GM23338 (cell line): ENCODE measurements around the gene CREB3L4. TPM values are rescaled to one million over a fixed set of nuclear protein-coding genes. Genes with fewer than 3 reads are reported as not detected.

Experiments
- ATAC-seq: fragments of 200-7000 bp; cut with Tn5 transposase; 3 replicates; pipeline ENCODE4 v1.9.1; 2020
- DNase-seq: peaks from one replicate; pipeline ENCODE4 v3.0.0-alpha.2; 2015; ENCODE audit warnings: low spot score
- H2AFZ ChIP-seq: fragments of 200-600 bp; sonication (generic); 2 replicates; pipeline ENCODE4 v1.8.0; 2016; ENCODE audit warnings: antibody characterized with exemption, mild to moderate bottlenecking, moderate library complexity
- H3F3A ChIP-seq: fragments of 200-600 bp; sonication (generic); replicated peaks from 2 replicates; pipeline ENCODE4 v1.8.0; 2017; ENCODE audit warnings: antibody characterized with exemption, mixed run types, low read depth
- H3K27ac ChIP-seq: fragments of 200-600 bp; sonication (generic); 2 replicates; pipeline ENCODE4 v1.6.1; 2016; ENCODE audit warnings: low read depth
- H3K27me3 ChIP-seq: fragments of 200-600 bp; sonication (generic); 2 replicates; pipeline ENCODE4 v1.8.0; 2016; ENCODE audit warnings: mild to moderate bottlenecking, mixed run types, moderate library complexity; ENCODE audit not compliant: insufficient read depth
- H3K36me3 ChIP-seq: fragments of 200-600 bp; sonication (generic); 2 replicates; pipeline ENCODE4 v1.8.0; 2016; ENCODE audit warnings: mild to moderate bottlenecking; ENCODE audit not compliant: insufficient read depth
- H3K4me1 ChIP-seq: fragments of 200-600 bp; sonication (generic); 2 replicates; pipeline ENCODE4 v1.8.0; 2016; ENCODE audit warnings: mild to moderate bottlenecking, moderate library complexity; ENCODE audit not compliant: insufficient read depth
- H3K4me2 ChIP-seq: fragments of 200-600 bp; sonication (generic); 2 replicates; pipeline ENCODE4 v1.7.1; 2017; ENCODE audit warnings: mixed run types
- H3K4me3 ChIP-seq: fragments of 200-600 bp; sonication (generic); 2 replicates; pipeline ENCODE4 v1.6.1; 2016; ENCODE audit warnings: mixed run types
- H3K79me2 ChIP-seq: fragments of 200-600 bp; sonication (generic); replicated peaks from 2 replicates; pipeline ENCODE4 v1.8.0; 2017; ENCODE audit warnings: mild to moderate bottlenecking; ENCODE audit not compliant: insufficient read depth
- H3K9me2 ChIP-seq: fragments of 200-600 bp; sonication (generic); 2 replicates; pipeline ENCODE4 v1.8.0; 2017; ENCODE audit not compliant: insufficient read depth
- H4K20me1 ChIP-seq: fragments of 200-600 bp; sonication (generic); replicated peaks from 2 replicates; pipeline ENCODE4 v1.8.0; 2017; ENCODE audit warnings: mild to moderate bottlenecking; ENCODE audit not compliant: insufficient read depth
- H3K27ac Mint-ChIP-seq: 2 replicates; pipeline ENCODE4 v1.8.0; 2020; ENCODE audit warnings: inconsistent platforms, mild to moderate bottlenecking, moderate library complexity, mixed read lengths
- H3K27me3 Mint-ChIP-seq: 3 replicates; pipeline ENCODE4 v1.8.0; 2022; ENCODE audit warnings: low read depth, mild to moderate bottlenecking, moderate library complexity, mixed read lengths, inconsistent platforms; ENCODE audit not compliant: insufficient read depth, poor library complexity
- H3K36me3 Mint-ChIP-seq: 3 replicates; pipeline ENCODE4 v1.8.0; 2021; ENCODE audit warnings: low read depth, mild to moderate bottlenecking, inconsistent platforms, moderate library complexity, mixed read lengths
- H3K4me1 Mint-ChIP-seq: 3 replicates; pipeline ENCODE4 v1.8.0; 2020; ENCODE audit warnings: mild to moderate bottlenecking, inconsistent platforms, mixed read lengths
- H3K4me3 Mint-ChIP-seq: 3 replicates; pipeline ENCODE4 v1.8.0; 2021; ENCODE audit warnings: moderate library complexity, mild to moderate bottlenecking, inconsistent platforms, mixed read lengths
- H3K9me3 Mint-ChIP-seq: 3 replicates; pipeline ENCODE4 v1.8.0; 2020; ENCODE audit warnings: moderate library complexity, mild to moderate bottlenecking, inconsistent platforms, mixed read lengths
- CREB1 ChIP-seq: fragments of 250-450 bp; sonication (Bioruptor Pico); IDR thresholded peaks from 2 replicates; pipeline ENCODE4 v1.5.0; 2020; ENCODE audit warnings: low read depth, mild to moderate bottlenecking, moderate library complexity
- ETS1 ChIP-seq: IDR thresholded peaks from 2 replicates; pipeline ENCODE4 v1.6.1; 2016; ENCODE audit warnings: antibody characterized with exemption
- EZH2 ChIP-seq: fragments of 200-600 bp; sonication (generic); IDR thresholded peaks from one replicate; pipeline ENCODE4 v1.8.0; 2017; ENCODE audit warnings: antibody characterized with exemption, mild to moderate bottlenecking, low read depth; ENCODE audit not compliant: unreplicated experiment
- EZH2phosphoT487 ChIP-seq: fragments of 200-600 bp; sonication (generic); IDR thresholded peaks from one replicate; pipeline ENCODE4 v1.8.1; 2018; ENCODE audit warnings: antibody characterized with exemption; ENCODE audit not compliant: unreplicated experiment
- JUNB ChIP-seq: IDR thresholded peaks from one replicate; pipeline ENCODE4 v1.6.1; 2016; ENCODE audit warnings: antibody characterized with exemption; ENCODE audit not compliant: unreplicated experiment
- NANOG ChIP-seq: IDR thresholded peaks from 2 replicates; pipeline ENCODE4 v1.6.1; 2016; ENCODE audit warnings: antibody characterized with exemption, borderline replicate concordance
- REST ChIP-seq: IDR thresholded peaks from one replicate; pipeline ENCODE4 v1.6.1; 2018; ENCODE audit warnings: antibody characterized with exemption; ENCODE audit not compliant: unreplicated experiment
- ZNF114 ChIP-seq: fragments of 250-450 bp; sonication (Bioruptor Pico); IDR thresholded peaks from 2 replicates; pipeline ENCODE4 v1.5.0; 2020; ENCODE audit warnings: mild to moderate bottlenecking, moderate library complexity
- ZNF331 ChIP-seq: fragments of 250-450 bp; sonication (Bioruptor Pico); IDR thresholded peaks from 2 replicates; pipeline ENCODE4 v1.5.0; 2020; ENCODE audit warnings: low read depth, mild to moderate bottlenecking, moderate library complexity
- polyA plus RNA-seq: library from polyadenylated mRNA; unstranded; fragments of >200 nt; fragmentation: Nextera tagmentation; extraction: Ambion mirVana; gene quantifications from 2 replicates; pipeline ENCODE4 v1.2.1, GENCODE V29; 2016
- total RNA-seq: library from RNA; depleted of rRNA; stranded (reverse); fragments of >200 nt; shearing (Covaris generic); gene quantifications from 2 replicates; pipeline ENCODE4 v1.2.3, GENCODE V29; 2014
- TF ChIP-seq, protein P1 (sequence below), 2 experiments: fragments of 200-600 bp in 1 of 2; sonication (generic) in 1 of 2; conservative IDR thresholded peaks; 2 replicates each; pipeline versions ENCODE4 v1.5.1 to v1.6.1; 2016 to 2017; ENCODE audit warnings: antibody characterized with exemption in 2 of 2, low read depth in 2 of 2, mild to moderate bottlenecking in 2 of 2, moderate library complexity in 1 of 2

The CREB3L4 gene
- total and polyA plus RNA-seq, 2 experiments from 2014 or later = 19.3 to 26.8 TPM

DNA sequence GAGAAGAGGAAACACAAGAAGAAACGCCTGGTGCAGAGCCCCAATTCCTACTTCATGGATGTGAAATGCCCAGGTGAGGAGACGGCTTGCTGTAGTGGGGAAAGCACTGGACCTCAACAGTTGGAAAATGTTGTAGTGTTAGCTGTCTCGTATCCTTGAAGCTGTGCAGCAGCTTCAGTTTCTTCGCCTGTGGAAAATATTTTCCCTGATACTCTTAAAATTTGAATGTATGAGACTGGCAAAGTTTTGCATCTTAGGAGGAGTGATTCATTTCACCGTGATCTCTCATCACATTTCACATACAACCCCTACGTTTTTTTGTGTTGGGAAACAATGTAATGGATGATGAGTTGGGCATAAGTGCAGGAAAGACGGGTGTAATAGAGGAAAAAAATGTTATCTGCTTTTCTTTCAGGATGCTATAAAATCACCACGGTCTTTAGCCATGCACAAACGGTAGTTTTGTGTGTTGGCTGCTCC, 23.5 kb downstream of the CREB3L4 start:
- peak overlapping the region; percentile 98 for H3K4me3 Mint-ChIP-seq
- no peaks in the 10 kb centered on the region for H3K27me3 ChIP-seq

GRCh38 chr1:153991806-153992205, 24.1 kb downstream of the CREB3L4 start:
- H3K4me3 Mint-ChIP-seq = peak overlapping the region; percentile 98
- H3K4me1 ChIP-seq = peaks cover 17% of the 10 kb centered on the region
- DNase-seq = no peak
- no peak for ATAC-seq
- H3K36me3 ChIP-seq = peaks cover 38% of the 10 kb centered on the region
- peaks cover 21% of the 10 kb centered on the region for H3K27me3 Mint-ChIP-seq
- H3K9me2 ChIP-seq = no peaks in the 10 kb centered on the region
- peaks cover 8% of the 10 kb centered on the region; the same call in 2 of the 3 replicates for H3K9me3 Mint-ChIP-seq
- H2AFZ ChIP-seq = no peak overlapping the region
- H3K79me2 ChIP-seq = peaks cover 23% of the 10 kb centered on the region
- peaks cover 27% of the 10 kb centered on the region for H4K20me1 ChIP-seq
- H3K36me3 Mint-ChIP-seq = peaks cover 60% of the 10 kb centered on the region
- peak overlapping the region; percentile 72 for H3K4me3 ChIP-seq
- peaks cover 20% of the 10 kb centered on the region for H3K4me1 Mint-ChIP-seq
- H3K27ac ChIP-seq = peak overlapping the region; percentile 90
- H3K27ac Mint-ChIP-seq = peak overlapping the region; percentile 99
- peaks cover 39% of the 10 kb centered on the region for H3F3A ChIP-seq
- H3K27me3 ChIP-seq = no peaks in the 10 kb centered on the region
- peak overlapping the region; percentile 100 for H3K4me2 ChIP-seq
- TF ChIP-seq JUNB (no peak), REST (no peak), NANOG (no peak), EZH2phosphoT487 (no peak), ZNF331 (CRISPR knock-in tag) (no peak), EZH2 (no peak), ETS1 (no peak)
- TF ChIP-seq, protein P1, sequence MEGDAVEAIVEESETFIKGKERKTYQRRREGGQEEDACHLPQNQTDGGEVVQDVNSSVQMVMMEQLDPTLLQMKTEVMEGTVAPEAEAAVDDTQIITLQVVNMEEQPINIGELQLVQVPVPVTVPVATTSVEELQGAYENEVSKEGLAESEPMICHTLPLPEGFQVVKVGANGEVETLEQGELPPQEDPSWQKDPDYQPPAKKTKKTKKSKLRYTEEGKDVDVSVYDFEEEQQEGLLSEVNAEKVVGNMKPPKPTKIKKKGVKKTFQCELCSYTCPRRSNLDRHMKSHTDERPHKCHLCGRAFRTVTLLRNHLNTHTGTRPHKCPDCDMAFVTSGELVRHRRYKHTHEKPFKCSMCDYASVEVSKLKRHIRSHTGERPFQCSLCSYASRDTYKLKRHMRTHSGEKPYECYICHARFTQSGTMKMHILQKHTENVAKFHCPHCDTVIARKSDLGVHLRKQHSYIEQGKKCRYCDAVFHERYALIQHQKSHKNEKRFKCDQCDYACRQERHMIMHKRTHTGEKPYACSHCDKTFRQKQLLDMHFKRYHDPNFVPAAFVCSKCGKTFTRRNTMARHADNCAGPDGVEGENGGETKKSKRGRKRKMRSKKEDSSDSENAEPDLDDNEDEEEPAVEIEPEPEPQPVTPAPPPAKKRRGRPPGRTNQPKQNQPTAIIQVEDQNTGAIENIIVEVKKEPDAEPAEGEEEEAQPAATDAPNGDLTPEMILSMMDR (conservative IDR thresholded peaks at IDR 0.05; ENCODE audit: low read depth in 2 of 2) = no peak

More for the DNA sequence above, 23.5 kb downstream of the CREB3L4 start:
- H3K79me2 ChIP-seq = peaks cover 23% of the 10 kb centered on the region
- Mint-ChIP-seq H3K4me1 (peaks cover 24% of the 10 kb centered on the region), H3K27me3 (peaks cover 23% of the 10 kb centered on the region), H3K36me3 (peaks cover 57% of the 10 kb centered on the region), H3K9me3 (peaks cover 8% of the 10 kb centered on the region; the same call in 2 of the 3 replicates), H3K27ac (peak overlapping the region; percentile 99)
- no peaks in the 10 kb centered on the region for H3K9me2 ChIP-seq
- peaks cover 38% of the 10 kb centered on the region for H3F3A ChIP-seq
- H3K27ac ChIP-seq = peak overlapping the region; percentile 90
- no peak for ATAC-seq
- H3K4me3 ChIP-seq = peak overlapping the region; percentile 72
- peak overlapping the region; percentile 100 for H3K4me2 ChIP-seq
- DNase-seq = no peak
- H2AFZ ChIP-seq = no peak overlapping the region
- peaks cover 17% of the 10 kb centered on the region for H3K4me1 ChIP-seq
- no peak for TF ChIP-seq JUNB
- no peak for TF ChIP-seq ETS1
- TF ChIP-seq CREB1 (CRISPR knock-in tag) = no peak
- TF ChIP-seq ZNF114 (CRISPR knock-in tag) = no peak
- no peak for TF ChIP-seq ZNF331 (CRISPR knock-in tag)
- peaks cover 38% of the 10 kb centered on the region for H3K36me3 ChIP-seq
- H4K20me1 ChIP-seq = peaks cover 27% of the 10 kb centered on the region
